ENCODE results near the gene NEURL2. TPM values are rescaled to one million over a fixed set of nuclear protein-coding genes. Genes with fewer than 3 reads are reported as not detected.
"Not testable (repeated sequence)": the region's sequence is repeated elsewhere in the genome, so short reads cannot be mapped to it uniquely, and the experiment has no call there.

NEURL2 gene
- total RNA-seq, 2 donors from 2014 or later = 3.3 to 5.2 TPM

DNA sequence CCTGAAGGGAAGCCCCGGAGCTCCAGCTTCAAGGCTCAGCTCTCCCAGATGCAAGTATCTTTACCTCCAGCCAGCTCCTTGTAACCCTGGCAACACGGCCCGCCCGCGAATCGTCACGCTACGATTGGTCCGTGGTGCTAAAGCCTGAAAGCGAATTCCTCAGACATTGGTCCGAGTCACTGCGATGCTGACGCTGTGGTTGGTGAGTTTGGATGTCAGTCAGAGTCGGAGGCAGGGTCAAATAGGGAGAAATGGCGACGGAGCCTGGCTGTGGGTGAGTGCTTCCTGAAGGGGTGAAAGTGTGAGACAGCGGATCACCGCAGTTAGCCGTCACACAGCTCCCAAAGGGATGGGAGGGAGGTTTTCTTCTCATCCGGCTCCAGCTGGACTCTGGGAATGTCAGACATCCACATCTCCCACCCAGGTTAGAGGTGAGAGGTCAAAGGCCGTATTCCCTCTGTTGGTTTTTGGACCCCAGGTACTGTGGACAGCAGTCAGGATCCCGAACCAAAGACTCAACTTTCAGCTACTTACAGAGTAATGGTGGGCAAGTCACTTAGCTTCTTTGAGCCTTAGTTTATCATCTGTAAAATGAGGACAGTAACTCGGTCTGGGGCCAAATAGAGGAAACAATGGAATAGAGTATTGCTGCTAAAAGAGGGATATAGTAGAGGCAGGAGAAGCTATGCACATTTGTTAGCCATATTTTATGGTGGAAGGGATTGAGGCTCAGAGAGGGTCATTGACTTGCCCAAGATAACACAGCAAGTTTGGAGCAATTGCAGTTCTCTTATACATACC is 9.8 kb downstream of the NEURL2 start, which contains the start of gene ZSWIM1:
Gene ZSWIM1 (plus strand): TSS at position 240 of the 801 bp plus-strand sequence. CDS start 1,366 bp downstream, outside the sequence.
- Histone ChIP-seq H3K4me1 (peaks cover 10% of the 10 kb centered on the region), H3K4me3 (peak within 1 kb of the TSS; percentile 17 to 30), H3K36me3 (replicated peaks in 1 of 2; ENCODE audit: insufficient read depth in 1 of 2, low read depth in 2 of 2) (peaks cover 0 to 12% of the 10 kb centered on the region in 2 donors), H3K9me3 (no peaks in the 10 kb centered on the region), H3K27ac (peak within 1 kb of the TSS; percentile 63 to 86 (median 78)), H3K27me3 (no peaks in the 10 kb centered on the region)
- intact Hi-C loops (cut with DNase I) = no loop called here
- DNase-seq = peak; percentile 100
- 0% methylated on average over 16 to 23 of the region's 23 CpGs for WGBS, 2 donors
- TF ChIP-seq, protein P1, sequence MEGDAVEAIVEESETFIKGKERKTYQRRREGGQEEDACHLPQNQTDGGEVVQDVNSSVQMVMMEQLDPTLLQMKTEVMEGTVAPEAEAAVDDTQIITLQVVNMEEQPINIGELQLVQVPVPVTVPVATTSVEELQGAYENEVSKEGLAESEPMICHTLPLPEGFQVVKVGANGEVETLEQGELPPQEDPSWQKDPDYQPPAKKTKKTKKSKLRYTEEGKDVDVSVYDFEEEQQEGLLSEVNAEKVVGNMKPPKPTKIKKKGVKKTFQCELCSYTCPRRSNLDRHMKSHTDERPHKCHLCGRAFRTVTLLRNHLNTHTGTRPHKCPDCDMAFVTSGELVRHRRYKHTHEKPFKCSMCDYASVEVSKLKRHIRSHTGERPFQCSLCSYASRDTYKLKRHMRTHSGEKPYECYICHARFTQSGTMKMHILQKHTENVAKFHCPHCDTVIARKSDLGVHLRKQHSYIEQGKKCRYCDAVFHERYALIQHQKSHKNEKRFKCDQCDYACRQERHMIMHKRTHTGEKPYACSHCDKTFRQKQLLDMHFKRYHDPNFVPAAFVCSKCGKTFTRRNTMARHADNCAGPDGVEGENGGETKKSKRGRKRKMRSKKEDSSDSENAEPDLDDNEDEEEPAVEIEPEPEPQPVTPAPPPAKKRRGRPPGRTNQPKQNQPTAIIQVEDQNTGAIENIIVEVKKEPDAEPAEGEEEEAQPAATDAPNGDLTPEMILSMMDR (IDR thresholded peaks at IDR 0.05) = no peak
- TF ChIP-seq POLR2A (IDR thresholded peaks at IDR 0.05) = peak in 2 of 3 donors; percentile 75 to 76
- peak; percentile 100 for ATAC-seq

DNA sequence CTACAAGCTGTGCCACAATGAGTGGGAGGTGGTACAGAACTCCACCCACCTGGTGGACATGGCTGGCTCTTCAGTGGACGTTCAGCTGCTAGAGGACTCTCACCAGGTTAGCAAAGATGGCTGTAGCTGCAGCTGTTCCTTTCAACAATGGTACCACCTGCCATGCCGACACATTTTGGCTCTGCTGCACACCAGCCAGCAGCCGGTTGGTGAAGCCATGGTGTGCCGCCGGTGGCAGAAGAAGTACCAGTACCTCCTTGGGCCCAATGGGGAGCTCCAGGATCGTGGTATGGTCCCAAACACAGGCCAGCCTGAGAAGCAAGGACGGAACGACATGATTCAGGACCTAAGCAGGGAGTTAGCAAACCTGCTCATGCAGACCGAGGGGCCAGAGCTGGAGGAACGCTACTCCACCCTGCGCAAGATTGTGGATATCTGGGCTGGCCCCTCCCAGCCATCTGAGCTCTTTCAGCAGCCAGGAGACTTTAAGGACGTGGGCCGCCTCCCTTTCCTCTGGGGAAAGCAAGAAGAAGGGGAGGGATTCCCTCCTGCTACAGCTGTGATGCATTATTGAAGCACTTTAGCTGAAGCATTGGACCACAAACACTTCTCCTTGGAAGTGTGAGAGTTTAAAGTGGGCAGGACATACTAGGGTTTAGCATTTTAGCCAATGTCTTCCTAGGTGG is 12.8 kb downstream of the NEURL2 start:
- TF ChIP-seq, protein P1 (IDR thresholded peaks at IDR 0.05) = no peak
- TF ChIP-seq POLR2A (IDR thresholded peaks at IDR 0.05) = no peak
- intact Hi-C loops (cut with DNase I) = no loop called here
- no peaks in the 10 kb centered on the region for H3K9me3 ChIP-seq
- DNase-seq (no peak), ATAC-seq (no peak)
- no peaks in the 10 kb centered on the region for H3K27me3 ChIP-seq
- H3K36me3 ChIP-seq (replicated peaks in 1 of 2; ENCODE audit: insufficient read depth in 1 of 2, low read depth in 2 of 2) = peaks cover 0 to 4% of the 10 kb centered on the region in 2 donors
- 91 to 94% methylated on average over 8 to 13 of the region's 13 CpGs for WGBS, 2 donors
- H3K4me1 ChIP-seq = peaks cover 10% of the 10 kb centered on the region
- no peak overlapping the region for H3K27ac ChIP-seq
- H3K4me3 ChIP-seq = no peak overlapping the region

DNA sequence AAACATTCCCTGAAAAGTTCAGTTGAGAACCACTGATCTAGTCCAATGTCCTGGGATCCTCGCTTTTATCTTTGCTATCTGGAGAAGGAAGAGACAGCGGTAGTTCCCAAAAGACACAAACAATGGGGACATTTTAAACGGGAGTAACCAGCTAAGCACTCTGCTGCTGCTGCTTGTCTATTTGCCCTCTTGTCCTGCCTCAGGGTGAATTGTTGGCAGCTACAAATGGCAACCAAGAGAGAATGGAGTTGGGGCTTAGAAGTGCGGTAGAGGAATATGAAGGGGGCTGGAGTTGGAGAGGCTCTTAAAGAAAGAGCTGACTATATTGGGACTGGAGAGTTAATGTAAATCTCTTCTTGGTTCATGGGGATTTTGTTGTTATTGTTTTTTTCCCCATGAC is 16.4 kb downstream of the NEURL2 start:
- no peaks in the 10 kb centered on the region for H3K9me3 ChIP-seq
- intact Hi-C loops (cut with DNase I) = no loop called here
- ATAC-seq (no peak), DNase-seq (no peak)
- peaks cover 0 to 3% of the 10 kb centered on the region in 2 donors for H3K36me3 ChIP-seq (replicated peaks in 1 of 2; ENCODE audit: insufficient read depth in 1 of 2, low read depth in 2 of 2)
- no peak overlapping the region for H3K27ac ChIP-seq
- no peaks in the 10 kb centered on the region for H3K27me3 ChIP-seq
- no peak overlapping the region for H3K4me3 ChIP-seq
- 75 to 81% methylated on average over 4 of the region's 4 CpGs for WGBS, 2 donors
- TF ChIP-seq, protein P1 (IDR thresholded peaks at IDR 0.05) = no peak
- TF ChIP-seq POLR2A (IDR thresholded peaks at IDR 0.05) = no peak
- H3K4me1 ChIP-seq = no peaks in the 10 kb centered on the region

DNA sequence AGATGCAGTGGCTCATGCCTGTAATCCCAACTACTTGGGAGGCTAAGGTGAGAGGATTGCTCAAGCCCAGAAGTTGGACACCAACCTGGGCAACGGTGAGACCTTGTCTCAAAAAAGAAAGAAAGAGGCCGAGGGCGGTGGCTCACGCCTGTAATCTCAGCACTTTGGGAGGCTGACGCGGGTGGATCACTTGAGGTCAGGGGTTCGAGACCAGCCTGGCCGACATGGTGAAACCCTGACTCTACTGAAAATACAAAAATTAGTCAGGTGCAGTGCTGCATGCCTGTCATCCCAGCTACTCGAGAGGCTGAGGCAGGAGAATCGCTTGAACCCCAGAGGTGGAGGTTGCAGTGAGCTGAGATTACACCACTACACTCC is 16.9 kb downstream of the NEURL2 start:
- H3K27me3 ChIP-seq; H3K36me3 ChIP-seq (replicated peaks in 1 of 2; ENCODE audit: insufficient read depth in 1 of 2, low read depth in 2 of 2); DNase-seq; intact Hi-C loops (cut with DNase I); ATAC-seq; H3K4me1 ChIP-seq; H3K9me3 ChIP-seq; H3K27ac ChIP-seq; H3K4me3 ChIP-seq: not testable (repeated sequence)
- WGBS, 2 donors = 89 to 92% methylated on average over 10 of the region's 10 CpGs

DNA sequence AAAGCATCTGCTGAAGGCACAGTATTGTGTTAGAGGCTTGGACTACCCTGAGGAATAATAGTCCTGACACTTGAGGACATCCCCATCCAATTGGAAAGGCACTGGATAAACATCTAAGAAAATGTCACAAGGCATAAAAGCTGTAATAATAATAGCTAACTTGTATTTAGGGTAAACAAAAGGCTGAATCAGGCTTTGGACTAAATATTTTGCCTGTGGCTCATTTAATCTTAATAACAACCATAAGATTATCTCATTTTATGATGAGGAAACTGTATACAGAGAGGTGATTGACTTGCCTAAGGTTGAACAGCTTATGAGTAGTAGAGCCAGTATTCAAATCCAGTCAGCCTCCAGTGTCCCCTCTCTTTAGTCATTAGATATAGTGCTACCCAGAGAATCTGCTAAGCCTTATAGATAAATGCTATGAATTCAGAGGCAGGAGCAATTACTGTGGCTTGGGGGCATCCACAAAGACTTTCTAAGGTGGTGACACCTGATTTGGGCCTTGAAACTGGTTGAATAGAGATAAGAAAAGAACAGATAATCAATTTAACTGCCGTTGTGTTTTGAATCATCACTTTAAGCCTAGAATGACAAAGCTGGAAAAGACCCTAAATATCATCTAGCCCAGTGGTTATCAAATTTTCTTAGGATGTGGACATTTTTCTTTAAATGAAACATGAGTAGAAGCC is 17.5 kb downstream of the NEURL2 start:
- H3K27ac ChIP-seq = no peak overlapping the region
- 20 to 29% methylated on average over 1 of the region's 1 CpG for WGBS, 2 donors
- intact Hi-C loops (cut with DNase I) = no loop called here
- TF ChIP-seq POLR2A (IDR thresholded peaks at IDR 0.05) = no peak
- TF ChIP-seq, protein P1 (IDR thresholded peaks at IDR 0.05) = no peak
- H3K36me3 ChIP-seq (replicated peaks in 1 of 2; ENCODE audit: insufficient read depth in 1 of 2, low read depth in 2 of 2) = peaks cover 0 to 3% of the 10 kb centered on the region in 2 donors
- no peak overlapping the region for H3K4me3 ChIP-seq
- H3K9me3 ChIP-seq = no peaks in the 10 kb centered on the region
- no peak for DNase-seq
- no peaks in the 10 kb centered on the region for H3K4me1 ChIP-seq
- ATAC-seq = no peak
- H3K27me3 ChIP-seq = no peaks in the 10 kb centered on the region

Data from body of pancreas (tissue), 4 donors.